HEK293 (cell line): Measurements from ENCODE around the gene TADA1.

Source experiments
- SETDB1 ChIP-seq: IDR thresholded peaks from one replicate; pipeline ENCODE4 v1.6.1; 2017; ENCODE audit warnings: mild to moderate bottlenecking, low read length, moderate library complexity, mixed read lengths; ENCODE audit not compliant: insufficient read length
- SP3 ChIP-seq: fragments of 450-650 bp; formaldehyde crosslinking; IDR thresholded peaks from 2 replicates; pipeline ENCODE4 v1.5.1; 2016; ENCODE audit warnings: missing biosample characterization, missing genetic modification characterization
- ZBTB21 ChIP-seq: fragments of 450-650 bp; formaldehyde crosslinking; IDR thresholded peaks from 2 replicates; pipeline ENCODE4 v1.5.1; 2017; ENCODE audit warnings: missing biosample characterization, missing genetic modification characterization
- ZFP41 ChIP-seq: fragments of 450-650 bp; formaldehyde crosslinking; IDR thresholded peaks from 2 replicates; pipeline ENCODE4 v1.5.1; 2016; ENCODE audit warnings: missing biosample characterization, missing genetic modification characterization, borderline replicate concordance
- ZNF626 ChIP-seq: fragments of 450-650 bp; sonication (Bioruptor Pico); formaldehyde crosslinking; IDR thresholded peaks from 2 replicates; pipeline ENCODE4 v1.5.1; 2018; ENCODE audit warnings: missing biosample characterization, missing genetic modification characterization, inconsistent platforms
- ZNF701 ChIP-seq: fragments of 450-650 bp; formaldehyde crosslinking; IDR thresholded peaks from 2 replicates; pipeline ENCODE4 v1.5.1; 2016; ENCODE audit warnings: missing biosample characterization, missing genetic modification characterization
- TF ChIP-seq, protein P1 (sequence below): fragments of 450-650 bp; formaldehyde crosslinking; IDR thresholded peaks from 2 replicates; pipeline ENCODE4 v1.5.1; 2016; ENCODE audit warnings: missing biosample characterization, missing genetic modification characterization
- TF ChIP-seq, protein P2 (sequence below): fragments of 450-650 bp; formaldehyde crosslinking; IDR thresholded peaks from 2 replicates; pipeline ENCODE4 v1.5.1; 2017; ENCODE audit warnings: missing biosample characterization, missing genetic modification characterization
- TF ChIP-seq, protein P3 (sequence below): fragments of 450-650 bp; formaldehyde crosslinking; IDR thresholded peaks from 2 replicates; pipeline ENCODE4 v1.5.1; 2016; ENCODE audit warnings: missing biosample characterization, missing genetic modification characterization, borderline replicate concordance

DNA sequence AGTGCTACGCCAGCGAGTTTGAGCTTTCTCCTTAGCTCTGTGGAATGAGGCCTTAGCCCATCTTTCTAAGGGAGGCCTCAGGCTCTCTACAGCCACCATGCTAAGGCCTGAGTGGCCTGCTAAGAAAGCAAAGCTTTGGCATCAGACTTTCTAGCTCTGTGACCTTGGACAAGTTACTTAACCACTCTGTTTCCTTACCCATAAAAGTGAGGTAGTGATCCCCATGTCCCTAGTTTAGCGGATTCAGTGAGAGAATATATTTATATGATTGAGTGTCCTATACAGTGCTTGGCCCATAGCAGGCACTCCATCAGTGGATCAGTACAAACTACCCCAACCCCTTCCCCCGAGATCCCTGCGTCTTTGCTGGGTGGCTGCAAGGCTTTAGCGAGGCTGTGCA lies 32.7 kb downstream of the TADA1 start:
- TF ChIP-seq SETDB1 (no peak), ZNF701 (tag by site-specific recombination) (no peak), SP3 (tag by site-specific recombination) (no peak), ZFP41 (tag by site-specific recombination) (no peak), ZBTB21 (no peak), ZNF626 (tag by site-specific recombination) (no peak)
- TF ChIP-seq, protein P1, sequence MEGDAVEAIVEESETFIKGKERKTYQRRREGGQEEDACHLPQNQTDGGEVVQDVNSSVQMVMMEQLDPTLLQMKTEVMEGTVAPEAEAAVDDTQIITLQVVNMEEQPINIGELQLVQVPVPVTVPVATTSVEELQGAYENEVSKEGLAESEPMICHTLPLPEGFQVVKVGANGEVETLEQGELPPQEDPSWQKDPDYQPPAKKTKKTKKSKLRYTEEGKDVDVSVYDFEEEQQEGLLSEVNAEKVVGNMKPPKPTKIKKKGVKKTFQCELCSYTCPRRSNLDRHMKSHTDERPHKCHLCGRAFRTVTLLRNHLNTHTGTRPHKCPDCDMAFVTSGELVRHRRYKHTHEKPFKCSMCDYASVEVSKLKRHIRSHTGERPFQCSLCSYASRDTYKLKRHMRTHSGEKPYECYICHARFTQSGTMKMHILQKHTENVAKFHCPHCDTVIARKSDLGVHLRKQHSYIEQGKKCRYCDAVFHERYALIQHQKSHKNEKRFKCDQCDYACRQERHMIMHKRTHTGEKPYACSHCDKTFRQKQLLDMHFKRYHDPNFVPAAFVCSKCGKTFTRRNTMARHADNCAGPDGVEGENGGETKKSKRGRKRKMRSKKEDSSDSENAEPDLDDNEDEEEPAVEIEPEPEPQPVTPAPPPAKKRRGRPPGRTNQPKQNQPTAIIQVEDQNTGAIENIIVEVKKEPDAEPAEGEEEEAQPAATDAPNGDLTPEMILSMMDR (tag by site-specific recombination): no peak
- TF ChIP-seq, protein P2, sequence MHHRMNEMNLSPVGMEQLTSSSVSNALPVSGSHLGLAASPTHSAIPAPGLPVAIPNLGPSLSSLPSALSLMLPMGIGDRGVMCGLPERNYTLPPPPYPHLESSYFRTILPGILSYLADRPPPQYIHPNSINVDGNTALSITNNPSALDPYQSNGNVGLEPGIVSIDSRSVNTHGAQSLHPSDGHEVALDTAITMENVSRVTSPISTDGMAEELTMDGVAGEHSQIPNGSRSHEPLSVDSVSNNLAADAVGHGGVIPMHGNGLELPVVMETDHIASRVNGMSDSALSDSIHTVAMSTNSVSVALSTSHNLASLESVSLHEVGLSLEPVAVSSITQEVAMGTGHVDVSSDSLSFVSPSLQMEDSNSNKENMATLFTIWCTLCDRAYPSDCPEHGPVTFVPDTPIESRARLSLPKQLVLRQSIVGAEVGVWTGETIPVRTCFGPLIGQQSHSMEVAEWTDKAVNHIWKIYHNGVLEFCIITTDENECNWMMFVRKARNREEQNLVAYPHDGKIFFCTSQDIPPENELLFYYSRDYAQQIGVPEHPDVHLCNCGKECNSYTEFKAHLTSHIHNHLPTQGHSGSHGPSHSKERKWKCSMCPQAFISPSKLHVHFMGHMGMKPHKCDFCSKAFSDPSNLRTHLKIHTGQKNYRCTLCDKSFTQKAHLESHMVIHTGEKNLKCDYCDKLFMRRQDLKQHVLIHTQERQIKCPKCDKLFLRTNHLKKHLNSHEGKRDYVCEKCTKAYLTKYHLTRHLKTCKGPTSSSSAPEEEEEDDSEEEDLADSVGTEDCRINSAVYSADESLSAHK (tag by site-specific recombination): no peak
- TF ChIP-seq, protein P3, sequence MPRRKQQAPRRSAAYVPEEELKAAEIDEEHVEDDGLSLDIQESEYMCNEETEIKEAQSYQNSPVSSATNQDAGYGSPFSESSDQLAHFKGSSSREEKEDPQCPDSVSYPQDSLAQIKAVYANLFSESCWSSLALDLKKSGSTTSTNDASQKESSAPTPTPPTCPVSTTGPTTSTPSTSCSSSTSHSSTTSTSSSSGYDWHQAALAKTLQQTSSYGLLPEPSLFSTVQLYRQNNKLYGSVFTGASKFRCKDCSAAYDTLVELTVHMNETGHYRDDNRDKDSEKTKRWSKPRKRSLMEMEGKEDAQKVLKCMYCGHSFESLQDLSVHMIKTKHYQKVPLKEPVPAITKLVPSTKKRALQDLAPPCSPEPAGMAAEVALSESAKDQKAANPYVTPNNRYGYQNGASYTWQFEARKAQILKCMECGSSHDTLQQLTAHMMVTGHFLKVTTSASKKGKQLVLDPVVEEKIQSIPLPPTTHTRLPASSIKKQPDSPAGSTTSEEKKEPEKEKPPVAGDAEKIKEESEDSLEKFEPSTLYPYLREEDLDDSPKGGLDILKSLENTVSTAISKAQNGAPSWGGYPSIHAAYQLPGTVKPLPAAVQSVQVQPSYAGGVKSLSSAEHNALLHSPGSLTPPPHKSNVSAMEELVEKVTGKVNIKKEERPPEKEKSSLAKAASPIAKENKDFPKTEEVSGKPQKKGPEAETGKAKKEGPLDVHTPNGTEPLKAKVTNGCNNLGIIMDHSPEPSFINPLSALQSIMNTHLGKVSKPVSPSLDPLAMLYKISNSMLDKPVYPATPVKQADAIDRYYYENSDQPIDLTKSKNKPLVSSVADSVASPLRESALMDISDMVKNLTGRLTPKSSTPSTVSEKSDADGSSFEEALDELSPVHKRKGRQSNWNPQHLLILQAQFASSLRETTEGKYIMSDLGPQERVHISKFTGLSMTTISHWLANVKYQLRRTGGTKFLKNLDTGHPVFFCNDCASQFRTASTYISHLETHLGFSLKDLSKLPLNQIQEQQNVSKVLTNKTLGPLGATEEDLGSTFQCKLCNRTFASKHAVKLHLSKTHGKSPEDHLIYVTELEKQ: no peak
